SK-N-SH (cell line): Measurements from ENCODE around the gene CCSER1.

Experiments used
- CTCF ChIP-seq: fragments of 200-600 bp; sonication (generic); IDR thresholded peaks from 2 replicates; pipeline ENCODE4 v1.6.1; 2017; ENCODE audit warnings: antibody characterized with exemption, mild to moderate bottlenecking, moderate library complexity
- FOSL2 ChIP-seq: IDR thresholded peaks from 2 replicates; pipeline ENCODE4 v1.4.0; 2012; ENCODE audit warnings: low read depth, mild to moderate bottlenecking, moderate library complexity, borderline replicate concordance
- FOXJ3 ChIP-seq: sonication (generic); formaldehyde crosslinking; IDR thresholded peaks from 2 replicates; pipeline ENCODE4 v1.5.1; 2020; ENCODE audit warnings: mild to moderate bottlenecking, missing genetic modification reagents
- NFIC ChIP-seq: IDR thresholded peaks from 2 replicates; pipeline ENCODE4 v1.4.0; 2012; ENCODE audit warnings: borderline replicate concordance
- NRF1 ChIP-seq: IDR thresholded peaks from 2 replicates; pipeline ENCODE4 v1.6.1; 2012; ENCODE audit warnings: low read depth, mild to moderate bottlenecking, low read length
- RAD21 ChIP-seq: IDR thresholded peaks from 2 replicates; pipeline ENCODE4 v1.6.1; 2012; ENCODE audit warnings: mild to moderate bottlenecking, low read length
- REST ChIP-seq: IDR thresholded peaks from 2 replicates; pipeline ENCODE4 v1.6.1; 2012; ENCODE audit warnings: mild to moderate bottlenecking, low read depth, low read length, moderate library complexity
- USF1 ChIP-seq: IDR thresholded peaks from 2 replicates; pipeline ENCODE4 v1.4.0; 2012; ENCODE audit warnings: low read depth, borderline replicate concordance
- YY1 ChIP-seq: IDR thresholded peaks from 2 replicates; pipeline ENCODE4 v1.4.0; 2012; ENCODE audit warnings: low read depth, mild to moderate bottlenecking

GRCh38 chr4:91577864-91578263 lies 1450.7 kb downstream of the CCSER1 start:
- TF ChIP-seq CTCF (no peak), FOSL2 (no peak), NFIC (no peak), YY1 (no peak), RAD21 (no peak), FOXJ3 (CRISPR knock-in tag) (no peak), REST (no peak), USF1 (no peak), NRF1 (no peak)
